ENCODE measurements around the gene ZNF581.

Gene ZNF581

DNA sequence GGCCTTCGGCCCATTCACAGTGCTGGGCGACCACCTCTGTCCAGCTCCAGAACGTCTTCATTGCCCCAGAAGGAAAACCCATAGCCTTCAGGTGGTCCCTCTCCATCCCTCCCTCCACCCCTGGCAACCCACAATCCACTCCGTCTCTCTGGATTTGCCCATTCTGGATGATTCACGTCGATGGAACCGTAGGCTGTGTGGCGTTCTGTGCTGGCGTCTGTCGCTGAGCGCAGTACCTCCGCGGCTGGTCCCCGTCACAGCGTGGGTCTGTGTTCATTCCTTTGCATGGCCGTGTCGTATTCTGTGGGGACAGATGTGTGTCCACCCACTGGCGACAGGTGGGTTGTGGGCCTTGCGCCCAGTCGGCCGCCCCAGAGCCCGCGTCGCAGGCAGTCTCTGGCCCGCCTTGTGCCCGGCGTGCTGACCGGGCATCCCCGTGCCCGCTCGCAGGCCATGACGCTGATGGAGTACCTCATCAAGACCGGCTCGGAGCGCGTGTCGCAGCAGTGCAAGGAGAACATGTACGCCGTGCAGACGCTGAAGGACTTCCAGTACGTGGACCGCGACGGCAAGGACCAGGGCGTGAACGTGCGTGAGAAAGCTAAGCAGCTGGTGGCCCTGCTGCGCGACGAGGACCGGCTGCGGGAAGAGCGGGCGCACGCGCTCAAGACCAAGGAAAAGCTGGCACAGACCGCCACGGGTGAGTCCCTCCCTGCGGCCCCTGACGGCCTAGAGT, 41.7 kb downstream of the ZNF581 start:
- DNase-seq: no peak

DNA sequence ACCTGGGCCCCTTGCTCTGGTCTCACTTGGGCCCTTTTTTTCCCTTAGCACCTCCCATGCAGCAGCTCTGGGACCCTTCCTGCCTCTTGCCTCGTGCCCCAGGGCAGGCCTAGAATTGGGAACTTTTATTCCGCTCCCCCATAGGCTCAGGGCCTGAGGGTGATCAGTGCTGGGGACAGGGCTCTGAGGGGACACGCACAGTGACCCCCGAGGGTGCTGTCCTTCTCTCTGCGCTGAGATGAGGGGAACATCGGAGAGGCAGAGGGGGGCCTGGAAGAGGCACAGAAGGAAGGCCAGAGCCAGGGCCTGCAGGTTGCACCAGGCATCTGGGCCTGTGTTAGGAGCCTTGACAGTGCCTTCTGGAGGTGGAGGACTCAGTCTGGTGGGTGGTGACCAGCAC, 42.3 kb downstream of the ZNF581 start:
- DNase-seq: no peak

DNA sequence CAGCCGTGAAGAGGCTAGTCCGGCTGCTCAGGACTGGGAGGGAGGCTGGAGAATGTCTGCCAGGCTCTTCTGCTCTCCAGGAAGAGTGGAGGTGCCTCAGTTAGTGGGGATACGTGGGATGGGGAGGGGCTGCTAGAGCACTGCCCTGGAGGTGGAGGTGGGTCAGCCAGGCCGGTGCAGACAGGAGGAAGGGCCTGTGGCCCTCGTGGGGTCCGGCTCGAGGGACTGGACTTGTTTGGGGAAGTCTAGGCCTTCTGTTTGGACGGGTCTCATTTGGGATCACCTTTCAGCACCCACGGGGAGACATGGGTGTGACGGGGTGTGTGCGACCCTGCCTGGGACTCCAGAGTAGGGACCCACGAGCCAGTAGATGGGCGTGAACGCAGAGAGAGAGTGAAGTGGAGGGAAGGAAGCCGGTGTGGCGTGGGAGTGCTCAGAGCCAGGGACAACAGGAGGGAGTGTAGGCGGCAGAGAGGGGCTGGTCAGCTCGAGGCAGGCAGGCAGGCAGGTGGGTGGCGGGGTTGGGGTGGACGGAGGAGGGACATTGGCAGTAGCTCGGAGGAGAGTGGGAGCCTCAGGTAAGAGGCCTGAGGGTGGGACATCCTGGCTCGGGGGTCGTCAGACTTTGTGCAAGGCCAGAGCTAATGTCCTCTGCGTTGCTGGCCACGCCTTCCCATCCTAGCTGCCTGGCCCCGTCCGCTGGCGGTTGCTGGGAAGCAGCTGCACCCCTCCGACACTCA, 43.0 kb downstream of the ZNF581 start:
- no peak for DNase-seq

DNA sequence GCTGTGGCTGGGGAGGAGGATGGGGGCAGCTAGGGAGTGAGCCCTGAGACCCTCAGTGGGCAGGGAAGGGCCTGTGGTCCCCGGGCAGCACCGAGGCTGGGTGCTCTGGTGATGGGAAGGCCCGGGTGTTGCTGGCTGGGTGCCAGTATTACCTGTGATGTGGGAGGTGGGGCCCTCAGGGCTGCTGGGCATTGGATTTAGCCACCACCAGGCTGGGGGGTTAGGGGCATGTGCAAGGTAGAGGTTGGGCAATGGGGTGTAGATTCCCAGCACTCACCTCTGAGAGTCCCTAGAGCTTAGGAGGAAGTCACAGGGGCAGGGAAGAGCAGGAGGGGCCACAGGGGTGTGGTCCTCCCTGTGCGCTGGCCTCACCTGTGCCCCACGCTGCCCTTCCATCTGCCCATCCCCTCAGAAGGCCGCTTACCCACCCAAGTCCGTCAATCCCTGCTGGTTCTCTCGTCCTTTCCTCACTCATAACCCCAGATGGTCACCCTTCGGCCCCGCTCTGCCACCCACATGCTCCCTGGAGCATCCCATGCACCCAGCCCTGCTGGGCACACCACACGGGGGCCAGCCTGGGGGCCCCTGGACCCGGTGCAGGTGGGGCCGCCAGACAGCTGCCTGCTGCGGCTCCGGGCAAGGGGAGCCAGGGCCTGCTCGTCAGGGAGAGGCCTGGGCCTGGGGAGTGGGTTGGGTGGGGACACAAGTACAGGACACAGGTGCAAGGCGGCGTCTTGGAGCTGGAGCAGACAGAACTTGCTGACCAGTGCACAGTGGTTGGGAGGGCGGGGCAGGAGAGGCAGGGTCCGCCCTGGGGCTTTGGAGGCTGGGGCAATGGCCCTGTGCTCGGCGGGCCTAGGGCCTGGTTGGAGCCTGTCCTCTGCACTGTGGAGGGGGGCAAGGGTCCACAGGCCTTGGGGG, 44.1 kb downstream of the ZNF581 start:
- no peak for DNase-seq

DNA sequence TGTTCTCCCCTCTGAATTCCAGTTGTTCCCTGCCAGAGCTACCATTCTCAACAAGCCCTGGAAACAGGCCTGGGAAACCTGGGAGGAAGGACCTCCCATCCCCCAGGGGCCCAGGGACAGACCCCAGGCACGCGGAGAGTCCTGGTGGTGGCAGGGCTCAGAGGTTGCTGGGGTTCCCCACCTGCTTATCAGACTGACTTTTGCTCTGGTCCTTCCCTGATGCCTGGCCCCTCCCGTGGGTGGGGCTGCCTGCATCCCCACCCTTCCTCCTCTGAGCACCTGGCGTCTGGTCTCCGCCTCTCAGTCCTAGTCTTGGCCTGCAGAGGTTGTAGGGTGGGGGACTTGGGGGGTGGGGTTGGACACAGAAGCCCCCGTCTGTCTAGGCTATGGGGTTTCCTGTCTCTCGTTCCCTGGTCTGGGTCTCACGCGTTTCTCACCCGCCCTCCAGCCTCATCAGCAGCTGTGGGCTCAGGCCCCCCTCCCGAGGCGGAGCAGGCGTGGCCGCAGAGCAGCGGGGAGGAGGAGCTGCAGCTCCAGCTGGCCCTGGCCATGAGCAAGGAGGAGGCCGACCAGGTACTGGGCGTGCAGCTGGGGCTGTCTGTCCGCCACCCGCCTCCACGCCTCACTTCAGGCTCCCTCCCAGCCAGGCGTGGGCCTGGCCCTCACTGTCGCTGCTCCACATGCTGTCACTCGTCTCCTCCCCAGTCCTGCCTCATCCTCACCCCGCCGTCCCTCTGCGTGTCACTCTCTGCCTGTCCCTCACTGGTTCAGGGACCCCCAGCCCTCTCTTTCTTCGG, 45.2 kb downstream of the ZNF581 start:
- DNase-seq: no peak

DNA sequence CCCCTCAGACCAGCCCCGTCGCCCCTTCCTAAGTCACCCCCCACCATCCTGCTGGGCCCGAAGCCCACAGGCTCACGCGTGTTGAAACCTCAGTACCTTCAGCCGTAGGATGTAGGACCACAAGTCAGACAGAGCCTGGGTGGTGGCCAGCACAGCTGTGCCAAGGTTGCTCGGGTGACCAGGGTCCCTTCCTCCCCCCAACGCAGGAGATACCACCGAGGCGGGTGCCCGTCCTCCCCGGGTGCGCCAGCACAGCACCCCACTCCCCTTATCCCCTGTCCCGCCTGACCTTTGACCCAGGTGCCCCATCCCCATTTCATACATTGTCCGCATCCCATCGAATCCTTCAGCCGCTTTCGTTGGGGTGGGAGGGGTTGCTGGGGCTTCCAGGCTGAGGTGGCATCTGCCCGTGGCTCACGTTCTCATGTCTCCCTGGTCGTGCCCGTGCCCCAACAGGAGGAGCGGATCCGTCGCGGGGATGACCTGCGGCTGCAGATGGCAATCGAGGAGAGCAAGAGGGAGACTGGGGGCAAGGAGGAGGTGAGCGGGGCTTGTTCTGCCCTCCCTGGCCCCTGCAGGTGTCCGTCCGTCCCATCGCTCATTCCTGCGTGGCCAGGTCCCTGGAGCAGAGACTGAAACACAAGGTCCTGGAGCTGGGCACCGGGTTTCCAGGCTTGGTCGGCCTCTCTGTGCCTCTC, 46.1 kb downstream of the ZNF581 start:
- no peak for DNase-seq

DNA sequence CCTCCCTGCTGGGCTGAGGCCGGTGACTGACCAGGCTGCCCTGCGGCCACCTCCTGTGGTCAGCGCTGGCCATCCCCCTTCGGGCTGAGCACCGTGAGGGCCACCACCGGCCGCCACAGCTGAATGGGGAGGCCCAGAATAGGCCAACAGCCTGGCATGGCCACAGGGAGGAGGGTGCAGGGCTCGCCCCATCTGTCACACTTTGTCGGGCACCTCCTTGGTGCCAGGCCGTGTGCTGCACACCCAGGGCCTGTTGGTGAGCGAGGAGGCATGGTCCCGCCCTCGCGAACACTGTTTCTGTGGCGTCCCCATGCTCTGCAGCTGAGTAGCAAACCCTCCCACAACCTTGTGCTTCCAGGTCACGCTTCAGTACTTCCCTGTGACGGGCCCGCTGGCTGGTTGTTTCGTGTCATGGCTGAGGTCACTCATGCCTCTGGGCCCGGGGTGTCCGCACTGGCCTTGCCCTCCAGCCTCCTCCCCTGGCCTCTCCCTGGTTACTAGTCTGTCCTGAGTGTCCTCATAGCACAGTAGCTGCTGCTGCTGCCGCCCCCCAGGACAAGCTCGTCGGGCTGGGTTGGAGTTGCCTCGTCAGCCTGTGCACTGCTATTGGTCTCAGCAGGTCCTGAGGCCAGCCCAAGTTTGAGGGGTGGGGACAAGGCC, 46.8 kb downstream of the ZNF581 start:
- no peak for DNase-seq

DNA sequence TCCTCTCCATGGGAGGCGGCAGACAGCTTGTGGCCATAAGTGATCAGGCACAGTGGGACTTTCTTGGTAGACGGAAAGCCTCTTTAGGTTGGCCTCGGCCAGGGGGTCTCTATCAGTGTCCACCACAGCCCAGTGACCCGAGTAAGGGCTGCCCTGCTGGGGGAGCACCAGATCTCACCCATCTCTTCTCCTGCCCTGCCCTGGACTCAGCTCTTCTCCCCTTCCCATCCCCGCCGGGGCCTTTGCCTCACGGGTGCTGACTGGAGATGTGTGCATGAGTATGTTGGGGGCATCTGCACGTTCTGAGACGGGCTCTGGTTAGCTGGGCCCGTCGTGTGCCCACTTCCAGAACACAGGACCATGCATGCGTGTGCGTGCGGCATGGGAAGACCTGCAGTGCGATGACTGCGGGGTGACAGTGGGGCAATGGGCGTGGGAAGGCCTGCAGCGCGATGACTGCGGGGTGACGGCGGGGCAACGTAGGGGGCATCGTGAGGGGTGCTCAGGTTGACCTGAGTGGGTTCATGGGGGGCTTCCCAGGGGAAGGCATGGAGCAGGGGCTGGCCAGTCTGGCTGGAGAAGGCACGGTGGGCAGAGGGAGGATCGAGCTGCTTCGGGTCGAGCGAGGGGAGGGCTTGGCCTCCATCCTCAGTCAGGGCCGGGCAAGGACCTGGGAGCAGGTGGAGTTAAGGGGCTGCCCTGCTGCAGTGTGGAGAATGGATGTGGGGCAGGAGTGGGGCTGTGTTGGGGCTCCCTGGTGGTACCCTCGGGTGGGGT, 47.5 kb downstream of the ZNF581 start:
- DNase-seq: no peak

DNA sequence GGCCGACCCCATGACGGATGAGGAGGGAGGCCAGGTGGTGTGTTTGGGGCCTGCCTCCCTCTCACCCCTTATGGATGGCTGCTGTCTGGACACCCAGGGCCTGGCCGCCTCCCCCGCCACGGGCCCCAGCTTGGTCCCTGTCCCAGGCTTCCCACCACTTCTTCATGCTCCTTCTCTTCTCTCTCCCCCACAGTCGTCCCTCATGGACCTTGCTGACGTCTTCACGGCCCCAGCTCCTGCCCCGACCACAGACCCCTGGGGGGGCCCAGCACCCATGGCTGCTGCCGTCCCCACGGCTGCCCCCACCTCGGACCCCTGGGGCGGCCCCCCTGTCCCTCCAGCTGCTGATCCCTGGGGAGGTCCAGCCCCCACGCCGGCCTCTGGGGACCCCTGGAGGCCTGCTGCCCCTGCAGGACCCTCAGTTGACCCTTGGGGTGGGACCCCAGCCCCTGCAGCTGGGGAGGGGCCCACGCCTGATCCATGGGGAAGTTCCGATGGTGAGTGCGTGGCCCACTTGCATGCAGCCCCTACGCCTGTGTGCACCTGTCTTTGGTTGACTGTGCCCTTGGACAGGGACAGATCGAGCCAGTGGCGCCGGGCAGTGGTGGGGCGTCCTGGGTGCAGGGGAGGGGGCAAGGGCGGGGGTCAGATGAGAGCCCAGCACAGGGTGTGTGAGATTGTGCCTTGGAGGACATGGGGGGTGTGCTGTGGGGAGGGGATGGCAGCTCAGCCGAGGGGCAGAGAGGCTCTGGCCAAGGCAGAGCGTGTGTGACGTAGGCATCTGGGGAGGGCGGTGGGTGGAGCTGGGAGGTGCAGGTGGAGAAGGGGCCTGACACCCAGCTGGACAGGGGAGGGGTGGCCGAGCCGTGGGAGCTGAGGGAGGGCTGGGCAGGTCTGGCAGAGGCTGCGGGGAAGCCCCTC, 48.4 kb downstream of the ZNF581 start:
- no peak for DNase-seq

DNA sequence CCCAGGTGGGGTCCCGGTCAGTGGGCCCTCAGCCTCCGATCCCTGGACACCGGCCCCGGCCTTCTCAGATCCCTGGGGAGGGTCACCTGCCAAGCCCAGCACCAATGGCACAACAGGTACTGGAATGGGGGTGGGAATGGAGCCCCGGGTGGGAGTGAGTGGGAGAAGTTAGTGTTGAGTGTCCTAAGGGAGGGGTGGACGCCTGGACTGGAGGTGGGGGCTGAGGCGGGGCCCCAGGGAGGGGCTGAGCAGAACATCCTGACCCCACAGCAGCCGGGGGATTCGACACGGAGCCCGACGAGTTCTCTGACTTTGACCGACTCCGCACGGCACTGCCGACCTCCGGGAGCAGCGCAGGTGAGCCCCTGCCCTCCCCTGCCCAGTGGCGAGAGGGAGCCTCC, 49.2 kb downstream of the ZNF581 start:
- DNase-seq: no peak

DNA sequence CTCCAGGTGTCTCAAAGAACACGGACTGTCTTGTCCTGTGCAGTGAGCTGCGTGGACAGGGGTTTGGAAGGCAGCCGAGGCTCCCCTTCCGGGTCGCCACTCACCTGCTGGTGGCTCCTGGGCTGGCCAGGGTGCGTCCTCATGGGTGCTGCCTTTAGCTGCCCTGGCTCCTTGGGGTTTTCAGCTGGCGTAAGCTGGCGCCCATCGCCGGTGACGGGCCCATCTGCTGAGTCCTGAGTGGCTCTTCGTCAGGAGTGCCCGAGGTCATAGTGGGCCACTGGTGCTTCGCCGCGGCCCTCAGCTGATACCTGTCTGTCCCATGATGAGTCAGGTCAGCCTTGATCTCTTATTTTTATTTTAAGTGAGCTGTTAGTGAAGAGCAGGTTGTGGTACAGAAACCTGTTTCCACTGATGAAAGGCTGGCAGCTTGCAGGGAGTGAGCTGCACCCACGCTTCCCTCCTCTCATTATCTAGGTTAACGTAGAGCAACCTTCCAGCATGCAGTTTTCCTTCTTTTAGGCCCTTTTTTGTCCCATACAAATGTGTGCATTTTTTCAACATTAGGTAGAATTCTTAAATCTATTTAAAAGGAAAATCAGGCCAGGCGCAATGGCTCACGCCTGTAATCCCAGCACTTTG, 50.0 kb downstream of the ZNF581 start:
- no peak for DNase-seq

DNA sequence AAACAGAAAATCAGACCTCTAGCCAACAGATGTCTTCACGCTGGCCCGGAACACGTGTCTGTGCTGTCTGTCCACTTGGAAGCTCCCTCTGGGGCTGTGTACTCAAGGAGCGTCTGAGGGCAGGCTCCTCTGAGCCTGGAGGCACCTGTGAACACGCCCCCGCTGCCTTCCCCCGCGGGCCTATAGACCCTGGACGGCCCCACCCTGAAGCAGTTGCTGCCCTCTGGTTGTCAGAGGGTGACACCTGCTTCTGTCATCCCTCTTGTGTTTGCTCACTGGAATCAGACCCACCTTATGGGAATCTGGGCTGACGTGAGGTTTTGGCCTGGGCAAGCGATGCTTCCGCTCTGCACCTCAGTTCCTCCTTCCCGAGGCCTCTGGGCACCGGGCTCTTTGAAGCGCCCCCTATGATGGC, 50.8 kb downstream of the ZNF581 start:
- no peak for DNase-seq

DNA sequence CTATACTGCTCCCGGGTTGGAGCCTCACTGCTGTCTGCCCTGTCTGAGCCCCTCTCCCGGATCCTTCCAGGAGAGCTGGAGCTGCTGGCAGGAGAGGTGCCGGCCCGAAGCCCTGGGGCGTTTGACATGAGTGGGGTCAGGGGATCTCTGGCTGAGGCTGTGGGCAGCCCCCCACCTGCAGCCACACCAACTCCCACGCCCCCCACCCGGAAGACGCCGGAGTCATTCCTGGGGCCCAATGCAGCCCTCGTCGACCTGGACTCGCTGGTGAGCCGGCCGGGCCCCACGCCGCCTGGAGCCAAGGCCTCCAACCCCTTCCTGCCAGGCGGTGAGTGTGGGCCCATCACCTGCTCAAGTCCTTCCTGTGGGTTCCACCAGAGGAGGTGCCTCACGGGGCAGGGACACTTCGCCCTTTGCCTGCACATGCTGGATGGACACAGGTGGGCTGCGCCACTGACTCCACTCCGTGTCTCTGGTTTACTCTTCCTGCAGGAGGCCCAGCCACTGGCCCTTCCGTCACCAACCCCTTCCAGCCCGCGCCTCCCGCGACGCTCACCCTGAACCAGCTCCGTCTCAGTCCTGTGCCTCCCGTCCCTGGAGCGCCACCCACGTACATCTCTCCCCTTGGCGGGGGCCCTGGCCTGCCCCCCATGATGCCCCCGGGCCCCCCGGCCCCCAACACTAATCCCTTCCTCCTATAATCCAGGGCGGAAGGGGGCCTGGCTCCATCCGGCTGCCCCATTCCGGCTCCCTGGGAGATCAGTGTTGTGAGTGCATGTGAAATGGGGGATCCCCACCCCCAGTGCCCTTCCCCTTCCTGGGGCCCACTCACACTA, 51.4 kb downstream of the ZNF581 start:
- DNase-seq: no peak
